Stimulated activated naive CD8-positive, alpha-beta T cell treated with anti-CD3 and anti-CD28 coated beads, Interleukin-15, Interleukin-2, amounts not matched to agents 100 U/mL and 50 U/mL, for 24 hours (primary cell): ENCODE results near the gene IWS1.
"Not testable (repeated sequence)": the region's sequence is repeated elsewhere in the genome, so short reads cannot be mapped to it uniquely, and the experiment has no call there.

ENCODE experiments used
- ATAC-seq: fragments of 150-1000 bp; cut with Tn5 transposase; one replicate; pipeline ENCODE4 v1.10.0; 2021
- DNase-seq: peaks from one replicate; pipeline ENCODE4 v3.0.0; 2021

IWS1 gene

GRCh38 chr2:127560931-127561280 lies 34.6 kb upstream of the IWS1 start:
- no peak for ATAC-seq
- DNase-seq: no peak

GRCh38 chr2:127560201-127560930 lies 34.1 kb upstream of the IWS1 start:
- no peak for DNase-seq

GRCh38 chr2:127559454-127559853 lies 33.2 kb upstream of the IWS1 start:
- no peak for ATAC-seq
- DNase-seq: no peak

More at GRCh38 chr2:127560201-127560930, 34.1 kb upstream of the IWS1 start:
- no peak for ATAC-seq

GRCh38 chr2:127558911-127559310 lies 32.6 kb upstream of the IWS1 start:
- ATAC-seq (no peak), DNase-seq (no peak)

GRCh38 chr2:127552846-127553245 lies 26.6 kb upstream of the IWS1 start:
- ATAC-seq (no peak), DNase-seq (no peak)

- ATAC-seq (no peak), DNase-seq (no peak)
These were observed 26.0 kb upstream of the IWS1 start for GRCh38 chr2:127552336-127552735.

GRCh38 chr2:127551221-127551930 lies 25.1 kb upstream of the IWS1 start:
- DNase-seq: no peak
- ATAC-seq: no peak

GRCh38 chr2:127546797-127547196 lies 20.5 kb upstream of the IWS1 start:
- DNase-seq (no peak), ATAC-seq (no peak)

- DNase-seq: no peak
- ATAC-seq: no peak
These were observed 19.5 kb upstream of the IWS1 start for GRCh38 chr2:127545796-127546195.

- DNase-seq (no peak), ATAC-seq (no peak)
These were observed 18.9 kb upstream of the IWS1 start for GRCh38 chr2:127545189-127545588.

GRCh38 chr2:127543013-127543501 lies 16.8 kb upstream of the IWS1 start:
- not testable (repeated sequence) for ATAC-seq, DNase-seq

- DNase-seq (no peak), ATAC-seq (no peak)
These were observed 15.9 kb upstream of the IWS1 start for GRCh38 chr2:127542231-127542630.

- ATAC-seq: no peak
- no peak for DNase-seq
These were observed 15.5 kb upstream of the IWS1 start for GRCh38 chr2:127541809-127542208.

- ATAC-seq (no peak), DNase-seq (no peak)
These were observed 11.4 kb upstream of the IWS1 start for GRCh38 chr2:127537644-127538043.

- no peak for ATAC-seq
- DNase-seq: no peak
These were observed 10.6 kb upstream of the IWS1 start for GRCh38 chr2:127536707-127537541.

- no peak for ATAC-seq
- no peak for DNase-seq
These were observed 9.6 kb upstream of the IWS1 start for GRCh38 chr2:127535918-127536317.

GRCh38 chr2:127535422-127535901 lies 9.2 kb upstream of the IWS1 start, which contains the start of gene MYO7B:
TSS of gene MYO7B (plus strand) at chr2:127535683. CDS start at chr2:127559723, 24,040 bp downstream.
- ATAC-seq (no peak), DNase-seq (no peak)

- DNase-seq (no peak), ATAC-seq (no peak)
These were observed 6.0 kb upstream of the IWS1 start for GRCh38 chr2:127532296-127532695.

- DNase-seq: no peak
These were observed 4.9 kb upstream of the IWS1 start for GRCh38 chr2:127531221-127531648.

GRCh38 chr2:127530245-127531140 lies 4.2 kb upstream of the IWS1 start:
- ATAC-seq (no peak), DNase-seq (no peak)

More at GRCh38 chr2:127531221-127531648, 4.9 kb upstream of the IWS1 start:
- ATAC-seq: no peak

GRCh38 chr2:127529416-127529815 lies 3.1 kb upstream of the IWS1 start:
- ATAC-seq, DNase-seq: not testable (repeated sequence)
